Activated CD4-positive, alpha-beta T cell treated with anti-CD3 and anti-CD28 coated beads, Interleukin-2, amount 10 ng/mL, durations not matched to agents 7 days and 5 days (primary cell): ENCODE data around the gene NCAPD2. TPM values are rescaled to one million over a fixed set of nuclear protein-coding genes. Genes with fewer than 3 reads are reported as not detected.
A peak's percentile ranks its signal among the peaks of the same experiment; 100 is the strongest.

Experiments
- CTCF ChIA-PET: fragments of 350-600 bp; sonication (Branson Sonifier 250); formaldehyde crosslinking; loops from one replicate; lab custom pipeline; 2021; ENCODE audit warnings: antibody characterized with exemption; lab: Charles Lee
- POLR2A ChIA-PET: fragments of 350-600 bp; sonication (Branson Sonifier 250); formaldehyde crosslinking; loops from one replicate; lab custom pipeline; 2021; ENCODE audit warnings: antibody characterized with exemption; lab: Charles Lee
- DNase-seq: peaks from one replicate; pipeline ENCODE4 v3.0.0-alpha.2; 2020
- H3K27ac Mint-ChIP-seq: one replicate; pipeline ENCODE4 v1.8.0; 2021; ENCODE audit warnings: mild to moderate bottlenecking, moderate library complexity, mixed read lengths
- H3K27me3 Mint-ChIP-seq: one replicate; pipeline ENCODE4 v1.8.0; 2021; ENCODE audit warnings: mixed read lengths
- H3K36me3 Mint-ChIP-seq: one replicate; pipeline ENCODE4 v1.8.0; 2021; ENCODE audit warnings: low read depth, mixed read lengths
- H3K4me1 Mint-ChIP-seq: one replicate; pipeline ENCODE4 v1.8.0; 2021; ENCODE audit warnings: mixed read lengths
- H3K4me3 Mint-ChIP-seq: one replicate; pipeline ENCODE4 v1.8.0; 2021; ENCODE audit warnings: mild to moderate bottlenecking, moderate library complexity, mixed read lengths
- H3K9me3 Mint-ChIP-seq: one replicate; pipeline ENCODE4 v1.8.0; 2021; ENCODE audit warnings: mixed read lengths
- total RNA-seq, 2 experiments: library from RNA; stranded (reverse); gene quantifications; one replicate each; pipeline ENCODE4 v1.2.3, GENCODE V29; 2021

NCAPD2 gene
- total RNA-seq, 2 experiments from 2014 or later = 191 to 202 TPM

DNA sequence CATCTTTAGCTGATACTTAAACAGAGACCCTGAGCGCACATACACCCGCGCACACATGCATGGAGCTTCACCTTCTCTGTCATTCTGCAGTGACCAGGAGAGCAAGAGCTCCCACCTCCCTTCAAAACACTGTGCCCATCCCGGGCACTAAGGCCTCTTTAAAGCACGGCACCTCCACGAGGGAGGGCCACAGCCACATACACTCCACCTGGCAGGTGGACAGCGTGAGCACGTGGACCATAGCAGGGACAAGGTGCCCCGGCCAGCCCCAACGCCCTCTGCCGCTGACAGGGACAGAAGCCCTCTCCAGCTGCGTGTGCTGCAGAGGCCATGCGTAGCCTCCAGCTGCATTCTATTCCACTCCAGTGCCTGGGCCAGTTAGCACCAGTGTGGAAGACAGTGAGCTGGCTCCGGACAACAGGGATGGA is 45.8 kb downstream of the NCAPD2 start:
- Mint-ChIP-seq H3K27me3 (no peaks in the 10 kb centered on the region), H3K36me3 (peaks cover 52% of the 10 kb centered on the region), H3K9me3 (no peaks in the 10 kb centered on the region), H3K4me1 (peaks cover 68% of the 10 kb centered on the region), H3K27ac (peak overlapping the region; percentile 83), H3K4me3 (peak overlapping the region; percentile 25)
- DNase-seq = no peak
- ChIA-PET POLR2A (interaction anchor here (1.2 kb wide), 1 partner anchor 13 kb away, joined by 4 read pairs; no protein-coding TSS in a partner anchor), CTCF (interaction anchor here (0.6 to 6.4 kb wide), 14 partner anchors 15 to 352 kb away, joined by 3 to 135 read pairs (median 4); partner anchors contain the start of genes IFFO1 and NOP2)

DNA sequence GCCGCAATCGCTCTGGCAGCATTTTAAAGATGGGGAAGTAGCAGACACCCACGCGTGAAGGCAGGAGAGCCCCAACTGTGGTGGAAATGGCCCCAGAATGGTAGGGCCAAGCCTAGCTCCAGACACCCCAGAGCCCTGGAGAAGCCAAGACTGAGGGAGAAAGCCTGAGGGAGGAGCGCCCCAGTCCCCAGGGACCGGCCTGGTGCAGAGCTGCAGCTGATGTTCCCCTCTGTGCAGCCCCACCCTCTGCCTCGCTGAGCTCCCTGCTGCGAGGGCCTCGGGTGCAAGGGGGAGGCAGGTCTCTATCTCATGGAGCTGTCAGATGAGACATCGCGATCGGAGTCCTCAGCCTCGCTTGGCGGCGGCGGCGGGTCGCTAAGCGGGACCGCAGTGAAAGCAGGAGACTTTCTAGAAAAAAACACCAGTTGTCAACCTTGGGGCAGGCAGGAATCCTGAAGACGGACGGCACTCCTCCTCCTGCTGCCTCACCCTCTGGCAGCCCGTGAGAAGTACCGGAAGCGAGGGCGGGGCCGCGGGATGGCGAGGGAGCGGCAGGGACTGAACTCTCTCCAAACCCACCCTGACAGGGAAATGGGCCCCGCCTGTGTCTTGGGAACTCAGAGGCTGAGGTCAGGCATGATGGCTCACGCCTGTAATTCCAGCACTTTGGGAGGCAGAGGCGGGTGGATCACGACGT is 46.4 kb downstream of the NCAPD2 start:
- Mint-ChIP-seq H3K4me3 (peak overlapping the region; percentile 60), H3K4me1 (peaks cover 68% of the 10 kb centered on the region), H3K27me3 (no peaks in the 10 kb centered on the region), H3K9me3 (no peaks in the 10 kb centered on the region), H3K27ac (peak overlapping the region; percentile 83), H3K36me3 (peaks cover 49% of the 10 kb centered on the region)
- DNase-seq = peak; percentile 63
- ChIA-PET POLR2A (interaction anchor here (1.2 kb wide), 1 partner anchor 13 kb away, joined by 4 read pairs; no protein-coding TSS in a partner anchor), CTCF (interaction anchor here (0.6 to 6.4 kb wide), 11 partner anchors 14 to 332 kb away, joined by 3 to 135 read pairs (median 4); partner anchors contain the start of genes IFFO1 and SPSB2)

DNA sequence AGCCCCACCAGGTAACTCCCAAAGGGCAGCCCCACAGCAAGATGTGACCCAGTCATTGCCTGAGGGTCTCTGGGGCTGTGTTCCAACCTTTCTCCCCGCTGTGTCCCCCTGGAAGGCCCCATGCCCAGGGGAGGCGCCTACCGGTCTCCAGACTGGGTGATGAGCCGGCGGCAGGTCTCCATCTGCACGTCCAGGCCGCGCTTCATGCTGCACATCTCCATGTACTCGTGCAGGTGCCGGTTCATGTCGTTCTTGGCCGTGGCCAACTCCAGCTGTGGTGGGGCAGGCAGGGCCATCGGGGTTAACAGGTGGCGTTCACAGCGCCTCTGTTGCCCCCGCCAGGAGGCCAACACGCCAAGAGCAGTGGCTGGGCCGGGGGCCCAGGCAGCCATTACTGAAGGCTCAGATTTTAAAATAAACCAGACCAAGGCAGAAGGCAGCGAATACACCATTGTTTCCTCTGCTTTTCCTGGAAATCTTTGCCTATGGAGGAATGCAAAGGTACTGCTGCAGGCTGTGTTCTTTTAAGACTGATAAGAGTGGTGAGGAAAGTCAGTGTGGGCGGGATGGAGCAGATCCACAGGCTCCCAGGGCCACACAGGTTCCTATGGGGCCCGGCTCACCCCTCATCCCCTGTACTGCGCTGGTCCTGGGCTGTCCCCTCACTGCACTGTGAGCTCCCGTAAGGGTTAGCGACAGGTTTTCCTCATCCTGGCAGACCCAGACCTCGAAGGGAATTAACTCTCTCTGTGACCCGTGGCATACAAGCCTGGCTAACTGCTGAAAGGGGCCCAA is 47.7 kb downstream of the NCAPD2 start:
- H3K9me3 Mint-ChIP-seq = no peaks in the 10 kb centered on the region
- CTCF ChIA-PET = interaction anchor here (0.6 to 6.4 kb wide), 8 partner anchors 13 to 331 kb away, joined by 3 to 135 read pairs (median 3); partner anchors contain the start of genes IFFO1, NOP2 and SPSB2
- DNase-seq = no peak
- H3K4me1 Mint-ChIP-seq = peaks cover 61% of the 10 kb centered on the region
- H3K27ac Mint-ChIP-seq = peak overlapping the region; percentile 86
- peaks cover 44% of the 10 kb centered on the region for H3K36me3 Mint-ChIP-seq
- POLR2A ChIA-PET = no interaction called here
- H3K27me3 Mint-ChIP-seq = no peaks in the 10 kb centered on the region
- H3K4me3 Mint-ChIP-seq = no peak overlapping the region

DNA sequence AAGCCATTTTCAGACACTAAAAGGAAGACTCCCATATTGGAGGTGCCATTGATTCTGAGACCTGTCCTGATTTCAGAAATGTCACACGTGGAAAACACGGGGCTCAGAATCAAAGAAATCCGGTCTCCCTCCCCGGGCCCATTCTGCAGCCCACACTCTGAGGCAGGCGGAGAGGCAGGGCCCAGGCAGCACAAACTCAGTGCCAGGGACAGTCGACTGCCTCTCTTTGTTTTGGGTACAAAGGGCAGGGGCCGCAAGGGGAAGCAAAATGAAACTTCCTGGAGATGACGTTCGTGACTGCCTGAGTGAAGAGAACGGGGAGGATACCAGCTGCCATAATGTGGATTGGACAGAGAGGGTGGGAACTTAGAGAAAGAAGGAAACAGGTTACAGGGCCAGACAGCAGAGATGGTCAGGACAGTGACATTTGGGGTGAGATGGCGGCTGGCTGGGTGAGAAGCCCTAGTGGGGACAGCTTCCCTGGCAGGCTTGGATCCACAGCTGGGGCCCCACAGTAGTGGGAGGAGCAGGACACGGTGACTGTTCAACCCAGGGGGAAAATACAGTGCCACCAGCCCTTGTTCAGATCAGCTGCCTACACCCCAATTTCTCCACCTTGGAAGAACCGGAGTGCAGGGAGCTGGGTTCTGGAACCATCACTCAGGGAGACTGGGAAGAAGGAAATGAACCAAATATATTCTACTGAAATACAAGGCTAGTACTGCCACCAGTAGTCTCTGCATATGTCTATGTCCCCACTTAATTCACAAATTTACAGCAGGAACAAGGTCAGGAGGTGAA is 48.5 kb downstream of the NCAPD2 start:
- peak overlapping the region; percentile 11 for H3K4me3 Mint-ChIP-seq
- H3K27me3 Mint-ChIP-seq = no peaks in the 10 kb centered on the region
- H3K36me3 Mint-ChIP-seq = peaks cover 37% of the 10 kb centered on the region
- peaks cover 53% of the 10 kb centered on the region for H3K4me1 Mint-ChIP-seq
- H3K9me3 Mint-ChIP-seq = no peaks in the 10 kb centered on the region
- peak overlapping the region; percentile 86 for H3K27ac Mint-ChIP-seq
- CTCF ChIA-PET = interaction anchor here (1.6 to 6.4 kb wide), 2 partner anchors 12 to 116 kb away, joined by 4 to 135 read pairs; partner anchors contain the start of gene IFFO1
- POLR2A ChIA-PET = no interaction called here
- no peak for DNase-seq

DNA sequence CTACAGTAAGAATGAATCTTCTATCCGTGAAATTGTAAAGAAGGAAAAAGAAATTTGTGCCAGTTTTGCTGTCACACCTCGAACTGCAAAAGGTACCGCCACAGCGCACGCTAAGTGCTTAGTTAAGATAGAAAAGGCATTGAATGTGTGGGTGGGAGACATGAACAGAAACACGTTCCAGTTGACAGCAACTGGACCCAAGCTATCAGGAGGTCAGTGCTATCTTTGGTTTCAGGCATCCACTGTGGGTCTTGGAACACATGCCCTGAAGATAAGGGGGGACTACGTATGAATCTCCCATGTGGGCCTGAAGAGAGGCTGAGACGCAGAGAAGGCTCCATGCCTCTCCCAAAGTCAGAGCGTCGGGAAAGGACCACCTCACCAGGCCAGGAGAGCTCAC is 52.1 kb downstream of the NCAPD2 start:
- peaks cover 30% of the 10 kb centered on the region for H3K4me1 Mint-ChIP-seq
- ChIA-PET POLR2A (interaction anchor here (0.6 kb wide), 1 partner anchor 220 kb away, joined by 3 read pairs; no protein-coding TSS in a partner anchor), CTCF (interaction anchor here (0.6 to 2.2 kb wide), 7 partner anchors 7 to 122 kb away, joined by 3 to 9 read pairs (median 3); partner anchors contain the start of gene IFFO1)
- no peaks in the 10 kb centered on the region for H3K9me3 Mint-ChIP-seq
- H3K27ac Mint-ChIP-seq = no peak overlapping the region
- no peaks in the 10 kb centered on the region for H3K27me3 Mint-ChIP-seq
- H3K36me3 Mint-ChIP-seq = peaks cover 29% of the 10 kb centered on the region
- DNase-seq = no peak
- no peak overlapping the region for H3K4me3 Mint-ChIP-seq

DNA sequence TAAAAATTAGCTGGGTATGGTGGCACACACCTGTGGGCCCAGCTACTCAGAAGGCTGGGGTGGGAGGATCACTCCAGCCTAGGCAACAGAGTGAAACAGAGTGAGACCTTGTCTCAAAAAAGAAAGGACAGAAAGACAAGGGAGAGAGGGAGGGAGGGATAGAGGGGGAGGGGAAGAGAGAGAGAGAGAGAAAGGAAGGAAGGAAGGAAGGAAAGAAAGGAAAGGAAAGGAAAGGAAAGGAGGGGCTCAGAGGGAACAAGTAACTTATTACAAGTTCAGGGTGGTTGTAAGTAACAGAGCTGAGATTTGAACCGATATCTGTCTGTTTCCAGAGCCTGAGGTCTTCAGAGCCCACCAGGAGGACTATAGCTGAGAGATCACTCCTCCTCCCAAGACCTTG is 53.7 kb downstream of the NCAPD2 start:
- H3K9me3 Mint-ChIP-seq = no peaks in the 10 kb centered on the region

DNA sequence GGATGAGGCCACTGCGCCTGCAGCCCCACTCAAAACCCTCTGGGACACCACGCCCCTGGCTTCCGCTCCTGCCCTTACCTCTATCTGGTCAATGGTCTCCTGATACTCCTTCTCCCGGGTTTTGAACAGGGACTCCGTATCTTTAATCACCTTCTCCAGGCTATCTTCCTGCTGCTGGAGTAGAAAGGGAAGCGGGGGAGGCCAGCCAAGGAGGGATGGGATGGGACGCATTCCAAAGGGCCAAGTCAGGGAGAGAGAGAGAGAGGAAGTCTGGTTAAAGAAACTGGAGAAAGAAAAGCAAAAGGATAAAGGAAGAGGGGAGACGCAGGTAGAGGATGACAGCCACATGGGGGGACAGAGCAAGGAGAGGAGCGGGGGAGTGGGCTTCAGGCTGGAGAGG is 54.1 kb downstream of the NCAPD2 start:
- H3K36me3 Mint-ChIP-seq = peaks cover 31% of the 10 kb centered on the region
- H3K4me3 Mint-ChIP-seq = no peak overlapping the region
- H3K9me3 Mint-ChIP-seq = no peaks in the 10 kb centered on the region
- H3K27me3 Mint-ChIP-seq = no peaks in the 10 kb centered on the region
- POLR2A ChIA-PET = no interaction called here
- H3K27ac Mint-ChIP-seq = no peak overlapping the region
- H3K4me1 Mint-ChIP-seq = peaks cover 27% of the 10 kb centered on the region
- DNase-seq = no peak
- CTCF ChIA-PET = interaction anchor here (2.2 kb wide), 1 partner anchor 11 kb away, joined by 9 read pairs; no protein-coding TSS in a partner anchor

More for the DNA sequence above, 53.7 kb downstream of the NCAPD2 start:
- peaks cover 27% of the 10 kb centered on the region for H3K36me3 Mint-ChIP-seq
- no peak overlapping the region for H3K4me3 Mint-ChIP-seq
- POLR2A ChIA-PET = interaction anchor here (0.9 kb wide), 1 partner anchor 9 kb away, joined by 4 read pairs; no protein-coding TSS in a partner anchor
- H3K27me3 Mint-ChIP-seq = no peaks in the 10 kb centered on the region
- no peak for DNase-seq
- H3K4me1 Mint-ChIP-seq = peaks cover 27% of the 10 kb centered on the region
- CTCF ChIA-PET = interaction anchor here (2.2 kb wide), 1 partner anchor 10 kb away, joined by 9 read pairs; no protein-coding TSS in a partner anchor
- H3K27ac Mint-ChIP-seq = no peak overlapping the region

DNA sequence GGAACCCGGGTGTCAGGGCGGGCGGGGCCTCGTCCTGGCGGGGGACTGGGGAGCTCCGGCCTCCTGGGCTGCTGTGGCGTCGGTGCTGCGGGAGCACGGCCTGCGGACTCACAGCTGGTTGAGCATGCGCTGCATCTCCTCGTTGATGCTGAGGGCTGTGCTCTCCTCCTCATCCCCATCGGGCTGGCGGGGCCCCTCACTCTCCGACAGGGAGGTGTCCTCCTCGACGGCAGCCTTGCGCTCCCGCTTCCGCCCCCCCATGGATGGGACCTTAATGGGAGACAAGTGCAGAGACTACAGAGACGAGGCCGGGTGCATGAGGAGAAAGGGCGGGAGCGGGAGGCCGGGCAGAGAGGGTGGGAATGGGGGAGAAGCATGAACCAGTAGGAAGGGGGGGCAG is 54.7 kb downstream of the NCAPD2 start:
- peaks cover 31% of the 10 kb centered on the region for H3K36me3 Mint-ChIP-seq
- POLR2A ChIA-PET = no interaction called here
- no peaks in the 10 kb centered on the region for H3K9me3 Mint-ChIP-seq
- H3K27me3 Mint-ChIP-seq = no peaks in the 10 kb centered on the region
- CTCF ChIA-PET = interaction anchor here (12.6 kb wide), 1 partner anchor 8 kb away, joined by 135 read pairs; no protein-coding TSS in a partner anchor
- H3K27ac Mint-ChIP-seq = no peak overlapping the region
- peaks cover 31% of the 10 kb centered on the region for H3K4me1 Mint-ChIP-seq
- no peak for DNase-seq
- H3K4me3 Mint-ChIP-seq = no peak overlapping the region

DNA sequence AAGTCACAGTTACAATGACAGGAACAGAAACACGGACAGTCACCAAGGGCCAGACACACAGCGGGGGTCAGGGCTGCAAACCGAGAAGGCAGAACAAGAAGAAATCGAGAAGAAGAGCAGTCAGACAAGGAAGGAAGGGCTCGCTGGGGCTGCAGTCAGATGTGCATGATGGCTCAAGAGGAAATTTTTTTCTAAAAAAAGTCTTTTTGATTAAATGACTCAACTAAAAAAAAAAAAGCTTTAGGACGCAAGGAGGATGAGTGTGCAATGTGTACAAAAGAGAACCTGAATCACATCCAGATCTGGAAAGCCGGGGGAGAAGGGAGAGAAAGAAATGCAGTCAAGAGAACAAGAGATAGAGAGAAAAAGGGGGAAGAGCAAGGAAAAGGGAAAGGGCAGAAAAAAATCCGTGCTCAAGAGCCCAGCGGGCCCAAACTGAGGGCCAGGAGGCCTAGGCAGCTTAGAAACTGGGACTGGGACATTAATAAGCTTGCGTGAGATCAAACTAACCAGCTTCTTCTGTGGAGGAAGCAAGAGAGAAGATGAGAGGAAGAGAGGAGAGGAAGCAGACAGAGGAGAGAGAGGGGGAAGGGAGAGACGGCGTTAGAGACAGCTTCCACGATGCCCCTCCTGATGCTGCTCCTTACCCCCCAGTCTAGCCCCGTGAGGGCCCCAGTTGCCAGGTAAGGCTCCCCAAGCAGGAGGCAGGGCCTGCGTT is 55.2 kb downstream of the NCAPD2 start:
- Mint-ChIP-seq H3K4me3 (no peak overlapping the region), H3K27me3 (no peaks in the 10 kb centered on the region), H3K4me1 (peaks cover 36% of the 10 kb centered on the region), H3K27ac (no peak overlapping the region), H3K9me3 (no peaks in the 10 kb centered on the region), H3K36me3 (peaks cover 33% of the 10 kb centered on the region)
- ChIA-PET CTCF (interaction anchor here (0.9 to 12.6 kb wide), 4 partner anchors 9 to 222 kb away, joined by 3 to 135 read pairs (median 6); partner anchors contain the start of gene ZNF384), POLR2A (no interaction called here)
- no peak for DNase-seq

DNA sequence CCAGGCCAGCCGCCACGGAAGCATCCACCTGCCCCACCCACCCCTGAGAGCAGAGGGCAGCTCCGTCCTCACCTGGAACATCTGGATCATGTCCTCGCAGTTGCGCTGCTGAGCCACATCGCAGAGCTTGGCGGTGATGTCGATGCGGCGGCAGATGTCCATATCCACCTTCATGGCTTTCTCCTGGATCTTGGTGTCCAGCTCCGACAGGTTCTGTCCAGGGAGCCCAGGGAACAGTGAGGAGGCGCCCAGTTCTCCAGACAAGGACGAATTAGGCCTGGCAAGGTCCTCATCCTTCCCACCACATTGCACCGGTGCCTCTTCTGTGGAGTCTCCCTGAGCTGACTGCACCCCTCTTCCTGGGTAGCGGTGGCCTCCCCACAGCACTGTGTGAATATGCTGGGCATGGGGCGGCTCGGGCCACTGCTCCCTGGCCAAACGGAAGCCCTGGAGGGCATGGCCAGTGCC is 55.8 kb downstream of the NCAPD2 start:
- Mint-ChIP-seq H3K27ac (peak overlapping the region; percentile 68), H3K36me3 (peaks cover 34% of the 10 kb centered on the region), H3K4me1 (peaks cover 42% of the 10 kb centered on the region), H3K27me3 (no peaks in the 10 kb centered on the region), H3K9me3 (no peaks in the 10 kb centered on the region), H3K4me3 (no peak overlapping the region)
- no peak for DNase-seq
- ChIA-PET POLR2A (no interaction called here), CTCF (interaction anchor here (0.8 to 12.6 kb wide), 6 partner anchors 9 to 223 kb away, joined by 3 to 135 read pairs (median 6); partner anchors contain the start of gene ZNF384)
